GM12878 (cell line): Measurements from ENCODE around the gene SPCS2. TPM values are rescaled to one million over a fixed set of nuclear protein-coding genes. Genes with fewer than 3 reads are reported as not detected.

ENCODE experiments used
- BCL11A ChIP-seq: IDR thresholded peaks from 2 replicates; pipeline ENCODE4 v1.6.1; 2011; ENCODE audit warnings: low read depth, low read length
- CEBPB ChIP-seq, 2 experiments: fragments of 150-350 bp in 1 of 2; IDR thresholded peaks; 2 replicates each; pipeline ENCODE4 v1.6.1; 2012 to 2014; ENCODE audit warnings: low read depth in 2 of 2, low read length in 2 of 2, borderline replicate concordance in 1 of 2, inconsistent platforms in 1 of 2
- CHD2 ChIP-seq: IDR thresholded peaks from 2 replicates; pipeline ENCODE4 v1.6.1; 2011; ENCODE audit warnings: low read depth, low read length, improper control_type of control experiment, borderline replicate concordance
- CHD4 ChIP-seq: fragments of 200-600 bp; sonication (generic); IDR thresholded peaks from 2 replicates; pipeline ENCODE4 v1.6.1; 2016; ENCODE audit warnings: mild to moderate bottlenecking
- ETV6 ChIP-seq, 2 experiments: fragments of 450-650 bp in 1 of 2; IDR thresholded peaks in 1 of 2; conservative IDR thresholded peaks in 1 of 2; 2 replicates each; pipeline ENCODE4 v1.6.1; 2014; ENCODE audit warnings: antibody characterized with exemption in 1 of 2, borderline replicate concordance in 1 of 2, low read depth in 1 of 2, mild to moderate bottlenecking in 1 of 2, moderate library complexity in 1 of 2
- HCFC1 ChIP-seq: fragments of 150-350 bp; IDR thresholded peaks from 2 replicates; pipeline ENCODE4 v1.6.1; 2014; ENCODE audit warnings: low read length
- NR2F1 ChIP-seq: fragments of 450-650 bp; conservative IDR thresholded peaks from 2 replicates; pipeline ENCODE4 v1.6.1; 2017; ENCODE audit warnings: mild to moderate bottlenecking
- PBX3 ChIP-seq: IDR thresholded peaks from 2 replicates; pipeline ENCODE4 v1.6.1; 2011; ENCODE audit warnings: mild to moderate bottlenecking, low read depth, low read length, moderate library complexity; ENCODE audit not compliant: insufficient replicate concordance
- PKNOX1 ChIP-seq: fragments of 450-650 bp; IDR thresholded peaks from 2 replicates; pipeline ENCODE4 v1.6.1; 2016; ENCODE audit warnings: mild to moderate bottlenecking
- SUZ12 ChIP-seq: fragments of 200-600 bp; sonication (generic); IDR thresholded peaks from one replicate; pipeline ENCODE4 v1.6.1; 2018; ENCODE audit warnings: antibody characterized with exemption, mild to moderate bottlenecking; ENCODE audit not compliant: unreplicated experiment
- ZNF384 ChIP-seq: IDR thresholded peaks from 2 replicates; pipeline ENCODE4 v1.6.1; 2012; ENCODE audit warnings: low read depth, mild to moderate bottlenecking, low read length, improper control_type of control experiment, borderline replicate concordance
- ZNF592 ChIP-seq: fragments of 450-650 bp; IDR thresholded peaks from 2 replicates; pipeline ENCODE4 v1.6.1; 2017; ENCODE audit warnings: mild to moderate bottlenecking, moderate library complexity
- ZNF687 ChIP-seq: fragments of 450-650 bp; IDR thresholded peaks from 2 replicates; pipeline ENCODE4 v1.6.1; 2017; ENCODE audit warnings: mild to moderate bottlenecking, moderate library complexity
- polyA plus RNA-seq, 11 experiments: library from polyadenylated mRNA; depleted of rRNA in 4 of 11; unstranded in 6 of 11; stranded (reverse) in 5 of 11; fragments of >200 nt; fragmentation: Nextera tagmentation in 4 of 11; fragmentation: Illumina TruSeq in 1 of 11; extraction: Ambion mirVana in 4 of 11; extraction: Trizol in 1 of 11; gene quantifications; 1 replicate in 1 of 11; 2 replicates in 10 of 11; pipeline versions ENCODE4 v1.2.1 to v1.2.3, GENCODE V29; 2011 to 2016; ENCODE audit warnings: inconsistent platforms in 2 of 11, missing spikeins in 2 of 11, low read depth in 1 of 11
- total RNA-seq, 4 experiments: library from RNA; depleted of rRNA in 3 of 4; stranded (reverse); fragments of >200 nt in 3 of 4; fragmentation: Illumina TruSeq in 1 of 4; extraction: Trizol in 1 of 4; gene quantifications; 2 replicates each; pipeline versions ENCODE4 v1.2.1 to v1.2.3, GENCODE V29; 2013 to 2021

The SPCS2 gene
- total and polyA plus RNA-seq, 10 of the 15 experiments (the other 5 are each of a cell fraction or from before 2014, with no cell fraction given) = 40.7 to 661 (median 192) TPM

- TF ChIP-seq ZNF687 (no peak), CEBPB (IDR thresholded peaks at IDR 0.05; ENCODE audit: borderline replicate concordance in 1 of 2, low read depth in 2 of 2, low read length in 2 of 2) (no peak), PKNOX1 (no peak), NR2F1 (no peak), CHD2 (no peak), BCL11A (no peak), CHD4 (no peak), HCFC1 (peak; percentile 40; the same call in 1 of the 2 replicates), SUZ12 (no peak), ZNF384 (no peak), PBX3 (no peak), ETV6 (conservative IDR thresholded peaks at IDR 0.05 in 1 of 2, IDR thresholded peaks at IDR 0.05 in 1 of 2; ENCODE audit: borderline replicate concordance in 1 of 2, low read depth in 1 of 2) (no peak), ZNF592 (no peak)
These were observed 39.6 kb downstream of the SPCS2 start, which contains the start of gene NEU3 (continued) for GRCh38 chr11:74988541-74989259.
